Stimulated activated CD8-positive, alpha-beta memory T cell treated with anti-CD3 and anti-CD28 coated beads, Interleukin-4, amount 100 ng/mL, for 48 hours (primary cell): Measurements from ENCODE around the gene TAF11L7.
"Not testable (repeated sequence)": the region's sequence is repeated elsewhere in the genome, so short reads cannot be mapped to it uniquely, and the experiment has no call there.

Experiments
- DNase-seq: peaks from one replicate; pipeline ENCODE4 v3.0.0-alpha.2; 2020

Gene TAF11L7

GRCh38 chr5:17585658-17586057, at the start of gene TAF11L7:
Gene TAF11L7, minus strand, starts transcription at chr5:17585758.
- not testable (repeated sequence) for DNase-seq

DNA sequence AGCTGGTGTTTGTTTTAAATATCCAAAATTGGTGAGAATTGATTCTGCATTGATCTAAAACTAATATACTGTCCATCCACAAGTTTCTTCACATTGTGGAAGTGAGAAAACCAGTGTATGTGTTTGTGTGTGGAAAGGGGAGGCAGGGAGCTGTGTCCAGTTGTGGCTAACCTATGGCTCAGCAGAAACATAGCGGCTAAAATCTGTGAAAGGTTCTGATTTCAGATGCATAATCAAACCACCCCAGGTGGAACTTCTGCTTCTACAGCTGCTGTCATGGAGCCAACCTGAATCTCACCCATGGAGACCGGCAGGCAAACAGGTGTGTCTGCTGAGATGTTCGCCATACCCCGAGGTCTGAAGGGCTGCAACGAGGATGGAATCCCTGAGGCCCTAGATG, 48.6 kb upstream of the TAF11L7 start, which contains the start of gene TAF11L14:
Gene TAF11L14, plus strand, starts transcription at position 301 of the 400 bp plus-strand sequence.
- DNase-seq: no peak

DNA sequence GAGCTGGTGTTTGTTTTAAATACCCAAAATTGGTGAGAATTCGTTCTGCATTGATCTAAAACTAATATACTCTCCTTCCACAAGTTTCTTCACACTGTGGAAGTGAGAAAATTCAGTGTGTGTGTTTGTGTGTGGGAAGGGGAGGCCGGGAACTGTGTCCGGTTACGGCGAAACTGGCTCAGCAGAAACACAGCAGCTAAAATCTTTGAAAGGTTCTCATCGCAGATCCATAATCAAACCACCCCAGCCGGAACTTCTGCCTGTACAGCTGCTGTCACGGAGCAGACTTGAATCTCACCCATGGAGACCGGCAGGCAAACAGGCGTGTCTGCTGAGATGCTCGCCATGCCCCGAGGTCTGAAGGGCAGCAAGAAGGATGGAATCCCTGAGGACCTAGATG, 46.2 kb upstream of the TAF11L7 start, which contains the start of gene TAF11L13:
Gene TAF11L13, plus strand, starts transcription at position 301 of the 400 bp plus-strand sequence.
- not testable (repeated sequence) for DNase-seq

- no peak for DNase-seq
These were observed 40.1 kb upstream of the TAF11L7 start for GRCh38 chr5:17625686-17626085.

GRCh38 chr5:17620627-17621026, 35.1 kb upstream of the TAF11L7 start:
- DNase-seq: no peak

DNA sequence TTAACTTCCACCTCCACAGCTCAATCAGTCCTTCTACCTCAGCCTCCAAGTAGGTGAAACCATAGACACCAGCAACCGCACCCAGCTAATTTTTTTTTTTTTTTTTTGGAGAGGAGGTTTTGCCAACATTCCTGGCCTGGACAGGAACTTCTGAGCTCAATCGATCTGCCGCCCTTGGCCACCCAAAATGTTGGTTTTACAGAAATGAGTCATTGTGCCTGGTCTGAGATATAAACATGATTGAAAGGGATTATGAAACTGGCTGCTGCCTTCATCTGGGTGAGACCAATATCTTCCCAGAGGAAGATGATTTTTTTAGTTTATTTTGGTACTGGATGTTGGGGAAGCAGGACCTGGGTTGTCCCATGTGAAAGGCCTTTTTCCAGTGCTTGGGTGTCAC, 33.8 kb upstream of the TAF11L7 start:
- no peak for DNase-seq

- no peak for DNase-seq
These were observed 29.5 kb upstream of the TAF11L7 start for GRCh38 chr5:17614872-17615605.

DNA sequence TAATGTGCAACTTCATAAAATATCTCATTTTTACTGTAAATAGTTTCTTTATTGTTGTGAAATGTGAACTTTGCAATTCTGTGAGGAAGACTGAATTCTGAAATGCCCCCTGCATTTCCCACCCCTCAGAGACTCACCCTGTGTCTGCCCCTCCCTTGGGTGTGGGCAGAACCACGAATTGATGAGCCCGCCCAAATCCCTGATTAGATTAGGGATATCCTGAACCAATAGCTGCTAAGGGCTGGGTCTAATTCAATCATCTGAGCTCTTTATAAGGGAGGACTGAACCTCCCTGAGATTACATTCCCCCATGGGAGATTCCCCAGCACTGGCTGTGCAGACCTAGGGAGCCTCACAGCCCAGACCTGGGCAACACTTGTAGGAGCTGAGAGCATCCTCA, 24.5 kb upstream of the TAF11L7 start, which contains the start of gene TAF11L12:
Gene TAF11L12, plus strand, starts transcription at position 301 of the 400 bp plus-strand sequence.
- not testable (repeated sequence) for DNase-seq

DNA sequence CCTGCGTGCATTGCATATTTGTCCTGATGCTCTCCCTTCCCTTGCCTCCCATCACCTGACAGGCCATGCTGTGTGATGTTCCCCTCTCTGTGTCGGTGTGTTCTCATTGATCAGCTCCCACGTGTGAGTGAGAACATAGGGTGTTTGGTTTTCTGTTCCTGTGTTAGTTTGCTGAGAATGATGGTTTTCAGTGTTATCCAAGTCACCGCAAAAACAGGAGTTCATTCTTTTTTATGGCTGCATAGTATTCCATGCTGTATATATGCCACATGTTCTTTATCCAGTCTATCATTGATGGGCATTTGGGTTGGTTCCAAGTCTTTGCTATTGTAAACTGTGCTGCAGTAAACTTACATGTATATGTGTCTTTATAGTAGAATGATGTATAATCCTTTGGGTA, 21.9 kb upstream of the TAF11L7 start:
- not testable (repeated sequence) for DNase-seq

DNA sequence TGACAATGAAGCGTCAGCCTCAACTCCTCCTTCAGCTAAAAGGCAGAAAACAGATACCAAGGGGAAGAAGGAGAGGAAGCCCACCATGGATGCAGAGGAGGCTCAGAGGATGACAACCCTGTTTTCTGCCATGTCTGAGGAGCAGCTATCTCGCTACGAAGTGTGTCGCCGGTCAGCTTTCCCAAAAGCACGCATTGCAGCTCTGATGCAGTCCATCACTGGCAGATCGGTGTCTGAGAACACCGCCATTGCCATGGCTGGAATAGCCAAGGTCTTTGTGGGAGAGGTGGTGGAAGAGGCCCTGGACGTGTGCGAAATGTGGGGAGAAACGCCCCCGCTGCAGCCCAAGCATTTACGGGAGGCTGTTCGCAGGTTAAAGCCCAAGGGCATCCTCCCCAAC, 19.4 kb upstream of the TAF11L7 start:
- no peak for DNase-seq

- not testable (repeated sequence) for DNase-seq
These were observed 18.3 kb upstream of the TAF11L7 start, which contains the start of gene TAF11L11 for GRCh38 chr5:17603880-17604279. Gene TAF11L11, plus strand, starts transcription at chr5:17604183.

DNA sequence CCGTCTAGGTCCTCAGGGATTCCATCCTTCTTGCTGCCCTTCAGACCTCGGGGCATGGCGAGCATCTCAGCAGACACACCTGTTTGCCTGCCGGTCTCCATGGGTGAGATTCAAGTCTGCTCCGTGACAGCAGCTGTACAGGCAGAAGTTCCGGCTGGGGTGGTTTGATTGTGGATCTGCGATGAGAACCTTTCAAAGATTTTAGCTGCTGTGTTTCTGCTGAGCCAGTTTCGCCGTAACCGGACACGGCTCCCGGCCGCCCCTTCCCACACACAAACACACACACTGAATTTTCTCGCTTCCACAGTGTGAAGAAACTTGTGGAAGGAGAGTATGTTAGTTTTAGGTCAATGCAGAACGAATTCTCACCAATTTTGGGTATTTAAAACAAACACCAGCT, 12.2 kb upstream of the TAF11L7 start, which contains the start of gene TAF11L10:
Gene TAF11L10, minus strand, starts transcription at position 101 of the 400 bp plus-strand sequence.
- not testable (repeated sequence) for DNase-seq

GRCh38 chr5:17594255-17594654, 8.7 kb upstream of the TAF11L7 start, which contains the start of gene TAF11L9:
Gene TAF11L9, minus strand, starts transcription at chr5:17594394.
- not testable (repeated sequence) for DNase-seq

GRCh38 chr5:17590860-17591259, 5.3 kb upstream of the TAF11L7 start, which contains the start of gene TAF11L8:
Gene TAF11L8, minus strand, starts transcription at chr5:17590960.
- not testable (repeated sequence) for DNase-seq
